Skeletal muscle satellite cell (primary cell): ENCODE measurements around the gene FARP1.

Source experiments
- H3K27me3 ChIP-seq: 2 replicates; pipeline ENCODE4 v1.7.0; 2013; ENCODE audit warnings: low read length; ENCODE audit not compliant: control insufficient read depth, insufficient read depth
- H3K36me3 ChIP-seq: 2 replicates; pipeline ENCODE4 v1.7.0; 2013; ENCODE audit warnings: mild to moderate bottlenecking, control low read depth, low read length; ENCODE audit not compliant: insufficient read depth
- H3K4me1 ChIP-seq: 2 replicates; pipeline ENCODE4 v1.7.0; 2013; ENCODE audit warnings: low read length; ENCODE audit not compliant: control insufficient read depth, insufficient read depth
- H3K4me2 ChIP-seq: 2 replicates; pipeline ENCODE4 v1.7.0; 2013; ENCODE audit warnings: mild to moderate bottlenecking, low read length
- H3K4me3 ChIP-seq: 2 replicates; pipeline ENCODE4 v1.7.0; 2013; ENCODE audit warnings: low read length
- H3K9ac ChIP-seq: 2 replicates; pipeline ENCODE4 v1.7.0; 2013; ENCODE audit warnings: mild to moderate bottlenecking, low read depth, low read length, moderate library complexity
- H3K9me3 ChIP-seq: replicated peaks from 2 replicates; pipeline ENCODE4 v1.7.0; 2013; ENCODE audit warnings: mild to moderate bottlenecking, control low read depth, low read length

The FARP1 gene

GRCh38 chr13:98322091-98322718 lies 179.3 kb downstream of the FARP1 start:
- Histone ChIP-seq H3K4me2 (no peak overlapping the region), H3K4me1 (no peaks in the 10 kb centered on the region), H3K9me3 (no peaks in the 10 kb centered on the region), H3K9ac (no peak overlapping the region), H3K27me3 (no peaks in the 10 kb centered on the region), H3K36me3 (no peaks in the 10 kb centered on the region), H3K4me3 (no peak overlapping the region)

- H3K36me3 ChIP-seq: no peaks in the 10 kb centered on the region
Measured at GRCh38 chr13:98324105-98324504, 181.2 kb downstream of the FARP1 start.

GRCh38 chr13:98325724-98326123 lies 182.8 kb downstream of the FARP1 start:
- Histone ChIP-seq H3K36me3 (no peaks in the 10 kb centered on the region), H3K9me3 (no peaks in the 10 kb centered on the region), H3K4me2 (no peak overlapping the region), H3K9ac (no peak overlapping the region), H3K4me3 (no peak overlapping the region), H3K4me1 (peaks cover 4% of the 10 kb centered on the region), H3K27me3 (no peaks in the 10 kb centered on the region)

More at GRCh38 chr13:98324105-98324504, 181.2 kb downstream of the FARP1 start:
- Histone ChIP-seq H3K27me3 (no peaks in the 10 kb centered on the region), H3K9ac (no peak overlapping the region), H3K4me3 (no peak overlapping the region), H3K9me3 (no peaks in the 10 kb centered on the region), H3K4me2 (no peak overlapping the region), H3K4me1 (peaks cover 4% of the 10 kb centered on the region)

GRCh38 chr13:98326291-98326690 lies 183.4 kb downstream of the FARP1 start:
- Histone ChIP-seq H3K4me2 (no peak overlapping the region), H3K4me3 (no peak overlapping the region)

GRCh38 chr13:98327371-98328270 lies 184.7 kb downstream of the FARP1 start:
- Histone ChIP-seq H3K9me3 (no peaks in the 10 kb centered on the region), H3K9ac (no peak overlapping the region), H3K27me3 (no peaks in the 10 kb centered on the region), H3K4me2 (no peak overlapping the region), H3K36me3 (no peaks in the 10 kb centered on the region), H3K4me1 (peaks cover 4% of the 10 kb centered on the region), H3K4me3 (no peak overlapping the region)

More at GRCh38 chr13:98326291-98326690, 183.4 kb downstream of the FARP1 start:
- Histone ChIP-seq H3K27me3 (no peaks in the 10 kb centered on the region), H3K9ac (no peak overlapping the region), H3K36me3 (no peaks in the 10 kb centered on the region), H3K9me3 (no peaks in the 10 kb centered on the region), H3K4me1 (peaks cover 4% of the 10 kb centered on the region)

GRCh38 chr13:98328511-98328910 lies 185.6 kb downstream of the FARP1 start:
- Histone ChIP-seq H3K9ac (no peak overlapping the region), H3K4me2 (no peak overlapping the region), H3K4me1 (peaks cover 4% of the 10 kb centered on the region), H3K9me3 (no peaks in the 10 kb centered on the region), H3K4me3 (no peak overlapping the region), H3K27me3 (no peaks in the 10 kb centered on the region), H3K36me3 (no peaks in the 10 kb centered on the region)

GRCh38 chr13:98332222-98332621 lies 189.3 kb downstream of the FARP1 start:
- Histone ChIP-seq H3K36me3 (no peaks in the 10 kb centered on the region), H3K9me3 (no peaks in the 10 kb centered on the region), H3K9ac (no peak overlapping the region), H3K4me3 (no peak overlapping the region), H3K4me1 (peaks cover 4% of the 10 kb centered on the region), H3K4me2 (no peak overlapping the region), H3K27me3 (no peaks in the 10 kb centered on the region)

- H3K9ac ChIP-seq: no peak overlapping the region
- no peaks in the 10 kb centered on the region for H3K27me3 ChIP-seq
- no peak overlapping the region for H3K4me2 ChIP-seq
- peaks cover 4% of the 10 kb centered on the region for H3K4me1 ChIP-seq
- no peaks in the 10 kb centered on the region for H3K36me3 ChIP-seq
- no peak overlapping the region for H3K4me3 ChIP-seq
- H3K9me3 ChIP-seq: no peaks in the 10 kb centered on the region
Measured at GRCh38 chr13:98332691-98333090, 189.8 kb downstream of the FARP1 start.

- Histone ChIP-seq H3K27me3 (no peaks in the 10 kb centered on the region), H3K4me3 (no peak overlapping the region), H3K9ac (no peak overlapping the region), H3K36me3 (no peaks in the 10 kb centered on the region), H3K4me1 (no peaks in the 10 kb centered on the region), H3K4me2 (no peak overlapping the region), H3K9me3 (no peaks in the 10 kb centered on the region)
Measured at GRCh38 chr13:98333486-98333885, 190.6 kb downstream of the FARP1 start.

GRCh38 chr13:98334620-98335205 lies 191.8 kb downstream of the FARP1 start:
- Histone ChIP-seq H3K9me3 (no peaks in the 10 kb centered on the region), H3K4me3 (no peak overlapping the region), H3K4me2 (no peak overlapping the region), H3K4me1 (no peaks in the 10 kb centered on the region), H3K36me3 (no peaks in the 10 kb centered on the region), H3K9ac (no peak overlapping the region), H3K27me3 (no peaks in the 10 kb centered on the region)

- Histone ChIP-seq H3K9me3 (no peaks in the 10 kb centered on the region), H3K9ac (no peak overlapping the region), H3K4me2 (no peak overlapping the region), H3K36me3 (no peaks in the 10 kb centered on the region), H3K27me3 (no peaks in the 10 kb centered on the region), H3K4me3 (no peak overlapping the region), H3K4me1 (no peaks in the 10 kb centered on the region)
Measured at GRCh38 chr13:98335721-98336120, 192.8 kb downstream of the FARP1 start.
